GM13977 (cell line): ENCODE data around the gene NET1.
A peak's percentile ranks its signal among the peaks of the same experiment; 100 is the strongest.

Experiments
- DNase-seq: peaks from one replicate; pipeline ENCODE4 v3.0.0; 2012; ENCODE audit warnings: low spot score
- in situ Hi-C: fragments of 300-500 bp; cut with MboI; formaldehyde crosslinking; loops from one replicate; pipeline ENCODE4 v1.12.0; 2022; ENCODE audit warnings: low sequenced_read_pairs, low pct_unique_long_range_greater_than_20kb, mixed read lengths, inconsistent platforms; ENCODE audit not compliant: unreplicated experiment
- TF ChIP-seq, protein P1 (sequence below): IDR thresholded peaks from 2 replicates; pipeline ENCODE4 v1.5.1; 2012; ENCODE audit warnings: mild to moderate bottlenecking, control low read depth; ENCODE audit not compliant: insufficient read depth; ENCODE audit errors: extremely low read depth, missing control alignments

NET1 gene

GRCh38 chr10:5424751-5425150, 12.4 kb downstream of the NET1 start:
- in situ Hi-C loops: no loop called here
- DNase-seq: no peak
- TF ChIP-seq, protein P1, sequence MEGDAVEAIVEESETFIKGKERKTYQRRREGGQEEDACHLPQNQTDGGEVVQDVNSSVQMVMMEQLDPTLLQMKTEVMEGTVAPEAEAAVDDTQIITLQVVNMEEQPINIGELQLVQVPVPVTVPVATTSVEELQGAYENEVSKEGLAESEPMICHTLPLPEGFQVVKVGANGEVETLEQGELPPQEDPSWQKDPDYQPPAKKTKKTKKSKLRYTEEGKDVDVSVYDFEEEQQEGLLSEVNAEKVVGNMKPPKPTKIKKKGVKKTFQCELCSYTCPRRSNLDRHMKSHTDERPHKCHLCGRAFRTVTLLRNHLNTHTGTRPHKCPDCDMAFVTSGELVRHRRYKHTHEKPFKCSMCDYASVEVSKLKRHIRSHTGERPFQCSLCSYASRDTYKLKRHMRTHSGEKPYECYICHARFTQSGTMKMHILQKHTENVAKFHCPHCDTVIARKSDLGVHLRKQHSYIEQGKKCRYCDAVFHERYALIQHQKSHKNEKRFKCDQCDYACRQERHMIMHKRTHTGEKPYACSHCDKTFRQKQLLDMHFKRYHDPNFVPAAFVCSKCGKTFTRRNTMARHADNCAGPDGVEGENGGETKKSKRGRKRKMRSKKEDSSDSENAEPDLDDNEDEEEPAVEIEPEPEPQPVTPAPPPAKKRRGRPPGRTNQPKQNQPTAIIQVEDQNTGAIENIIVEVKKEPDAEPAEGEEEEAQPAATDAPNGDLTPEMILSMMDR: no peak

DNA sequence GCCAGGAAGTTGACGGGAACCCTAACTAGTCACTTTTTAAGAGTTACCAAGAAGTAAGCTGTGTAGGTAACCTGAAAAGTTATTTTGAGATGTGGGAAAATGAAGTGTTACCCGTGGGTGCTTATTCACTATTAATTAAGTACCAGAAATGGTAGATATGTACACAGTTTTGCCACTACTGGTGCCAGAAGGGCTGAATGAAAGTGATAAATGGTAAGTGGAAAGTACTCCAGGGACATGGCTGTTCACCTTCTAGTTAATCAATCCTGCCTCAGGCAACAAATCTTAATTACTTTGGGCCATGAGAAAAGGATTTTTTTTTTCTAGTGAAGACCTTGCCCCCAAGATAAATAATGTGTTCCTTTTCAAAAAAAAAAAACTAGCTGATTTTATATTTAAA, 15.8 kb downstream of the NET1 start:
- DNase-seq: no peak
- in situ Hi-C loops: no loop called here
- TF ChIP-seq, protein P1: no peak

- DNase-seq: no peak
- in situ Hi-C loops: no loop called here
- TF ChIP-seq, protein P1: no peak
Measured at GRCh38 chr10:5433182-5433581, 20.8 kb downstream of the NET1 start.

DNA sequence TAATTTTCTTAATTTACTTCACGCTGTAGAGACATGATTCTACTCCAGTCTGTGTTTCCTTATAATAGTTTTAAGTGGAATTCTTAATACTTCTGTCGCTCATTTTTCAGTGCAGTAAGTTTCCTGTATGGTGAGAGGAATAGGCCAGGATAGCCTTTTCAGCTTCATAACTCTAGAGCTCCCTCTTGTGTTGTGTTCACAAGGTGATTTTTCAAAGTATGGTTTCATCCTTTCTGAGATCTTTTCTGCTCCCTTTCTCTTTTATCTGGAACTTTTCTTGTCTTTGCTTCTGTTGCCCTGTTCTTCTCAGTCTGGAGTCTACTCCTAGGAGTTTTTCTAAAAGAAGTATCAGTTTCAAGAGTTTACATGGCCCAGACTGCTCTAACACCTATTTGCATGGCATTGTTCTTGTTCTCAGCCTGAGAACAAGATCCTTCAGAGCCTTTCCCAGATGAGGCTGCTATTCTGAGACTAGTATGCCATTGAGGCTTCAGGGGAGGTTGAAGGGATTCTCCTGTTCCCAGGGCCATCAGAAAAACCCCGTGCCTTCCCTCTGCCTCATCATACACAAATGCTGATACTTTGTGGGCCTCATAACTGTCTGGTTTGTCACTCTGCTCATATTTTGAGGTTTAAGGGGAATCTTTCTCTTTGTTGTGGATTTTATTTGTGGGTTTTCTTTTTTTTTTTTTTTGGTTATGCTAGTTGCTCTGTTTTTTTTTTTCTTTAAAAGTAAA, 21.8 kb downstream of the NET1 start:
- no peak for DNase-seq
- in situ Hi-C loops: no loop called here
- TF ChIP-seq, protein P1: peak; percentile 58

DNA sequence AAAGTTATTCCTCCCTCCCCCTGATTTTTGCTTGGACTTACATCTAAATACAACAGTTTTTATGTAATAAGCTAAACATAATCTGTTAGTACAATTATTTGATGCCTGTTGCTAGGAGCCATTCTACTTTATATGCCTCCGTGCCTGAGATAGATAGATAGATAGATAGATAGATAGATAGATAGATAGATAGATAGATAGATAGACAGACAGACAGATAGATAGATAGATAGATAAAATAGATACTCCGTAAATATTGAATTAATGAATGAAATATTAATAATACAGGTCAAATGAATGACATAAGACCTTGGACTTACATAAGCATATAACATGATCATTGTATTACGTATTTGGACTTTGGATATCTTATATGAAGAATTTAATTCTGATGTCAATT, 23.0 kb downstream of the NET1 start:
- in situ Hi-C loops: no loop called here
- no peak for DNase-seq
- TF ChIP-seq, protein P1: no peak

- no peak for DNase-seq
- in situ Hi-C loops: loop anchor here (10.0 kb wide), 1 partner anchor 185 kb away; no protein-coding TSS in a partner anchor
- TF ChIP-seq, protein P1: no peak
Measured at GRCh38 chr10:5440206-5440605, 27.8 kb downstream of the NET1 start.
